MM.1S (cell line): ENCODE data around the gene SGSH.

ENCODE experiments used
- DNase-seq: peaks from one replicate; pipeline ENCODE4 v3.0.0-alpha.2; 2015
- H2AFZ ChIP-seq: fragments of 300-600 bp; sonication (generic); 2 replicates; pipeline ENCODE4 v1.6.0; 2016; ENCODE audit warnings: antibody characterized with exemption, low read length
- H3F3A ChIP-seq: fragments of 300-600 bp; sonication (generic); 2 replicates; pipeline ENCODE4 v1.6.1; 2016; ENCODE audit warnings: mild to moderate bottlenecking, antibody characterized with exemption, low read length, moderate library complexity, mixed read lengths; ENCODE audit not compliant: insufficient read depth
- H3K27ac ChIP-seq: fragments of 300-600 bp; sonication (generic); 2 replicates; pipeline ENCODE4 v1.5.1; 2016; ENCODE audit warnings: mild to moderate bottlenecking, low read length
- H3K27me3 ChIP-seq: fragments of 300-600 bp; sonication (generic); replicated peaks from 2 replicates; pipeline ENCODE4 v1.6.0; 2016; ENCODE audit warnings: low read length; ENCODE audit not compliant: insufficient read depth
- H3K36me3 ChIP-seq: fragments of 300-600 bp; sonication (generic); replicated peaks from 2 replicates; pipeline ENCODE4 v1.6.1; 2016; ENCODE audit warnings: mild to moderate bottlenecking, low read length, mixed read lengths; ENCODE audit not compliant: insufficient read depth
- H3K4me1 ChIP-seq: fragments of 300-600 bp; sonication (generic); 2 replicates; pipeline ENCODE4 v1.6.1; 2016; ENCODE audit warnings: low read length, mixed read lengths
- H3K4me2 ChIP-seq: fragments of 300-600 bp; sonication (generic); 2 replicates; pipeline ENCODE4 v1.6.0; 2016; ENCODE audit warnings: low read depth, low read length
- H3K4me3 ChIP-seq: fragments of 300-600 bp; sonication (generic); 2 replicates; pipeline ENCODE4 v1.5.1; 2016; ENCODE audit warnings: low read length, mixed read lengths
- H3K79me2 ChIP-seq: fragments of 300-600 bp; sonication (generic); 2 replicates; pipeline ENCODE4 v1.6.1; 2016; ENCODE audit warnings: mixed run types, low read length, mixed read lengths
- H3K9ac ChIP-seq: fragments of 300-600 bp; sonication (generic); 2 replicates; pipeline ENCODE4 v1.6.1; 2016; ENCODE audit warnings: low read length, mixed read lengths
- H3K9me2 ChIP-seq: fragments of 300-600 bp; sonication (generic); replicated peaks from 2 replicates; pipeline ENCODE4 v1.6.1; 2016; ENCODE audit warnings: mild to moderate bottlenecking, low read length, mixed read lengths; ENCODE audit not compliant: insufficient read depth
- H3K9me3 ChIP-seq: fragments of 300-600 bp; sonication (generic); replicated peaks from 2 replicates; pipeline ENCODE4 v1.6.1; 2016; ENCODE audit warnings: mild to moderate bottlenecking, low read length, mixed read lengths; ENCODE audit not compliant: insufficient read depth
- H4K20me1 ChIP-seq: fragments of 300-600 bp; sonication (generic); 2 replicates; pipeline ENCODE4 v1.6.1; 2016; ENCODE audit warnings: mild to moderate bottlenecking, low read length, moderate library complexity, mixed read lengths; ENCODE audit not compliant: insufficient read depth
- EZH2 ChIP-seq: fragments of 300-600 bp; sonication (generic); optimal IDR thresholded peaks from 2 replicates; pipeline ENCODE3; 2017; ENCODE audit warnings: low read depth, mild to moderate bottlenecking, antibody characterized with exemption, low read length, mixed read lengths
- EZH2phosphoT487 ChIP-seq: fragments of 300-600 bp; sonication (generic); IDR thresholded peaks from 2 replicates; pipeline ENCODE4 v1.6.1; 2018; ENCODE audit warnings: antibody characterized with exemption, low read length
- TF ChIP-seq, protein P1 (sequence below): fragments of 300-600 bp; sonication (generic); IDR thresholded peaks from 2 replicates; pipeline ENCODE4 v1.5.1; 2016; ENCODE audit warnings: antibody characterized with exemption, low read length, mixed read lengths

The SGSH gene

DNA sequence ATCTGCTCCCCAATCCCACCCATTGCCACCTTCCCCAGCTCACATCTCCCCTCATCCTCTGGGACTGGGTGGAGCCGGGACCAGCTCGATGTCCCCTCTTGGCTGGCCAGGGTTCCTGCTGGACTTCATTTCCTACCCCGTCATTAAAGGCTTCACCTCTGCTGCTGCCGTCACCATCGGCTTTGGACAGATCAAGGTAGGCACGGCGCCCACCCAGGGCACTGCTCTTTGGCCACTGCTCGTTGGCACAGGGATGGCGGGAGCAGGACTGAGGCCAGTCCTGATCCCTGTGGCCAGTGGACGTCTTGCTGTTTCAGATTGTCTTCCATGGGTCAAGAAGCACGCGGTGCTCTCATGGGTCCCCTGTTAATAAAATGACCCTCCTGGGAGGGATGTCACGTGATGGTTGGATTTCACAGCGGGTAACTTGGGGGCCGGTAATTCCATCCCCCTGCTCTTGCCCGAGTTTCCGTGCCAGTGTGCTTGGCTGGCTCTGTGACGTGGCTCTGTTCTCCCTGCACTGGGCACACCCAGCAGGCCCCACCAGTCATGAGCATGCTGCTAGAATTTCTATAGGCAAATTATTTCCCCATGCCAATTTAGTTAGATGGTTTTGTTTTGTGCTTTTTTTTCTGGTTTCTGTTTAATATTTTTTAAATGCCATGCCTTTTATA, 3.1 kb upstream of the SGSH start:
- no peak overlapping the region for H3K9ac ChIP-seq
- no peaks in the 10 kb centered on the region for H3K36me3 ChIP-seq
- DNase-seq: no peak
- no peaks in the 10 kb centered on the region for H3K9me2 ChIP-seq
- H3K27me3 ChIP-seq: no peaks in the 10 kb centered on the region
- no peak overlapping the region for H2AFZ ChIP-seq
- H3K4me2 ChIP-seq: no peak overlapping the region
- no peaks in the 10 kb centered on the region for H3K9me3 ChIP-seq
- peaks cover 10% of the 10 kb centered on the region for H3F3A ChIP-seq
- no peaks in the 10 kb centered on the region for H4K20me1 ChIP-seq
- H3K4me1 ChIP-seq: peaks cover 7% of the 10 kb centered on the region
- H3K27ac ChIP-seq: no peak overlapping the region
- TF ChIP-seq EZH2 (no peak), EZH2phosphoT487 (no peak)
- TF ChIP-seq, protein P1, sequence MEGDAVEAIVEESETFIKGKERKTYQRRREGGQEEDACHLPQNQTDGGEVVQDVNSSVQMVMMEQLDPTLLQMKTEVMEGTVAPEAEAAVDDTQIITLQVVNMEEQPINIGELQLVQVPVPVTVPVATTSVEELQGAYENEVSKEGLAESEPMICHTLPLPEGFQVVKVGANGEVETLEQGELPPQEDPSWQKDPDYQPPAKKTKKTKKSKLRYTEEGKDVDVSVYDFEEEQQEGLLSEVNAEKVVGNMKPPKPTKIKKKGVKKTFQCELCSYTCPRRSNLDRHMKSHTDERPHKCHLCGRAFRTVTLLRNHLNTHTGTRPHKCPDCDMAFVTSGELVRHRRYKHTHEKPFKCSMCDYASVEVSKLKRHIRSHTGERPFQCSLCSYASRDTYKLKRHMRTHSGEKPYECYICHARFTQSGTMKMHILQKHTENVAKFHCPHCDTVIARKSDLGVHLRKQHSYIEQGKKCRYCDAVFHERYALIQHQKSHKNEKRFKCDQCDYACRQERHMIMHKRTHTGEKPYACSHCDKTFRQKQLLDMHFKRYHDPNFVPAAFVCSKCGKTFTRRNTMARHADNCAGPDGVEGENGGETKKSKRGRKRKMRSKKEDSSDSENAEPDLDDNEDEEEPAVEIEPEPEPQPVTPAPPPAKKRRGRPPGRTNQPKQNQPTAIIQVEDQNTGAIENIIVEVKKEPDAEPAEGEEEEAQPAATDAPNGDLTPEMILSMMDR: no peak
- peaks cover 17% of the 10 kb centered on the region for H3K79me2 ChIP-seq
- no peak overlapping the region for H3K4me3 ChIP-seq

- H3K36me3 ChIP-seq: no peaks in the 10 kb centered on the region
- peaks cover 10% of the 10 kb centered on the region for H3F3A ChIP-seq
- H3K9me3 ChIP-seq: no peaks in the 10 kb centered on the region
- TF ChIP-seq EZH2phosphoT487: no peak
- TF ChIP-seq, protein P1: no peak
- TF ChIP-seq EZH2: no peak
- DNase-seq: no peak
- no peak overlapping the region for H2AFZ ChIP-seq
- peaks cover 7% of the 10 kb centered on the region for H3K4me1 ChIP-seq
- no peak overlapping the region for H3K9ac ChIP-seq
- no peak overlapping the region for H3K4me3 ChIP-seq
- no peaks in the 10 kb centered on the region for H4K20me1 ChIP-seq
- H3K27ac ChIP-seq: no peak overlapping the region
- H3K4me2 ChIP-seq: no peak overlapping the region
- H3K9me2 ChIP-seq: no peaks in the 10 kb centered on the region
- H3K27me3 ChIP-seq: no peaks in the 10 kb centered on the region
- H3K79me2 ChIP-seq: peaks cover 24% of the 10 kb centered on the region
Observed at GRCh38 chr17:80222376-80223141, 2.4 kb upstream of the SGSH start.

DNA sequence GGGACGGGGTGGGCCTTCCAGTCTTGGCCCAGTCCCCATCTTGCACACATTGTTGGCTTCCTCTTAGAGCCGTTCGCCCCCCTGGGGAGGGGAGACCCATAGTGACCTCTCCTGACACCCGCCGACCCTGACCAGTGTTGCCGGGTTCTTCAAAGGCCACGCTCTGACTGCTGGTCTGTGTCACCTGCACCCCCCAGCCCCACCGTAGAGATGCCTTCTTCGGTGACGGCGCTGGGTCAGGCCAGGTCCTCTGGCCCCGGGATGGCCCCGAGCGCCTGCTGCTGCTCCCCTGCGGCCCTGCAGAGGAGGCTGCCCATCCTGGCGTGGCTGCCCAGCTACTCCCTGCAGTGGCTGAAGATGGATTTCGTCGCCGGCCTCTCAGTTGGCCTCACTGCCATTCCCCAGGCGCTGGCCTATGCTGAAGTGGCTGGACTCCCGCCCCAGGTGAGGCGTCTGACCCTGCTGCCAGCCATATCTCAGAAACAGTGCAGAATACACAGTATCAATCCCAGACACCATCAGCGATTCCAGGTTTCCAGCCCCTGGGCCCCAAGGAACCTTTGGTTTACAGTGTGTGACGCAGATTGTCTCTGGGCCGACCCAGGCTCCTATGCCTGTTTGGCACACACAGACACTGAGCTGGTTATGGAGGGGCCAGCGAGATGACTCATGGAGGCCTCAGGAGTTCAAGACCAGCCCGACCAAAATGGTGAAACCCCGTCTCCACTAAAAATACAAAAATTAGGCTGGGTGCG, 1.4 kb upstream of the SGSH start:
- no peak overlapping the region for H2AFZ ChIP-seq

More for the DNA sequence above, 1.4 kb upstream of the SGSH start:
- Histone ChIP-seq H3K9ac (no peak overlapping the region), H3K79me2 (peaks cover 32% of the 10 kb centered on the region), H3K27ac (no peak overlapping the region), H3K9me2 (no peaks in the 10 kb centered on the region), H3K4me2 (no peak overlapping the region), H3K27me3 (no peaks in the 10 kb centered on the region), H3K4me3 (no peak overlapping the region), H3K4me1 (peaks cover 7% of the 10 kb centered on the region), H3F3A (peaks cover 10% of the 10 kb centered on the region), H4K20me1 (no peaks in the 10 kb centered on the region), H3K36me3 (no peaks in the 10 kb centered on the region), H3K9me3 (no peaks in the 10 kb centered on the region)
- TF ChIP-seq EZH2: no peak
- TF ChIP-seq EZH2phosphoT487: no peak
- TF ChIP-seq, protein P1: no peak
- no peak for DNase-seq
